HG02938 (cell line): ENCODE data around the gene AHR.
"Not testable (repeated sequence)": the region's sequence is repeated elsewhere in the genome, so short reads cannot be mapped to it uniquely, and the experiment has no call there.

Experiments
- ATAC-seq: cut with Tn5 transposase; IDR thresholded peaks from one replicate; pipeline ENCODE4 v1.9.1; 2021; ENCODE audit warnings: mild to moderate bottlenecking, moderate library complexity; ENCODE audit not compliant: unreplicated experiment

Gene AHR

DNA sequence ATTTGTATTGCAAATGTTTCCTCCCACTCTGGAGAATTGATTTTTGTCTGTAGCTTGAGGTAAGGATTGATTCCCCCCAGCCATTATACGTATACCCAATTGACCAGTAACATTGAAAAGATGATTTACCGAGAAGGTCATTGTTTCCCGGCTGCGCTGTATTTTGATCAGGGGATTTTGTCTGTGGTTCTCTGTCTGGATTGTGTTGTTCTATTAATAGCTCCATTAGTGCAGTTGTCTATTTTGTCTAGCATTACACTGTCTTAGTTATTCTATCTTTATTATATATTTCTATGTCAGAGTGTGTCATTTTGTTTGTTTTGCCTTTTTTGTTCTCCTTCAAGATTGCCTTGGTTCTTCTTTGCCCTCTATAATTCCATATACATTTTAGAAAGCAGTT, 37.7 kb downstream of the AHR start:
- ATAC-seq = no peak

DNA sequence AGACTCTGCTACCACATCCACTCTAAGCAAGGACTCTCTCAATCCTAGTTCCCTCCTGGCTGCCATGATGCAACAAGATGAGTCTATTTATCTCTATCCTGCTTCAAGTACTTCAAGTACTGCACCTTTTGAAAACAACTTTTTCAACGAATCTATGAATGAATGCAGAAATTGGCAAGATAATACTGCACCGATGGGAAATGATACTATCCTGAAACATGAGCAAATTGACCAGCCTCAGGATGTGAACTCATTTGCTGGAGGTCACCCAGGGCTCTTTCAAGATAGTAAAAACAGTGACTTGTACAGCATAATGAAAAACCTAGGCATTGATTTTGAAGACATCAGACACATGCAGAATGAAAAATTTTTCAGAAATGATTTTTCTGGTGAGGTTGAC, 40.7 kb downstream of the AHR start:
- ATAC-seq = no peak

DNA sequence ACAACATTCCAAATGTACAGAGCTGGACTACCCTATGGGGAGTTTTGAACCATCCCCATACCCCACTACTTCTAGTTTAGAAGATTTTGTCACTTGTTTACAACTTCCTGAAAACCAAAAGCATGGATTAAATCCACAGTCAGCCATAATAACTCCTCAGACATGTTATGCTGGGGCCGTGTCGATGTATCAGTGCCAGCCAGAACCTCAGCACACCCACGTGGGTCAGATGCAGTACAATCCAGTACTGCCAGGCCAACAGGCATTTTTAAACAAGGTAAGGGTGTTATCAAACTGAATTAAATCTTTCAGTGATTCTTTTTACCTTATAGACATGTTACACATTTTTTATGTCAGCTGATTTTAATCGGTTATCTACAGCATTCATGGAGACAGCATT, 41.5 kb downstream of the AHR start:
- no peak for ATAC-seq

GRCh38 chr7:17340655-17341054, 42.2 kb downstream of the AHR start:
- ATAC-seq = no peak

DNA sequence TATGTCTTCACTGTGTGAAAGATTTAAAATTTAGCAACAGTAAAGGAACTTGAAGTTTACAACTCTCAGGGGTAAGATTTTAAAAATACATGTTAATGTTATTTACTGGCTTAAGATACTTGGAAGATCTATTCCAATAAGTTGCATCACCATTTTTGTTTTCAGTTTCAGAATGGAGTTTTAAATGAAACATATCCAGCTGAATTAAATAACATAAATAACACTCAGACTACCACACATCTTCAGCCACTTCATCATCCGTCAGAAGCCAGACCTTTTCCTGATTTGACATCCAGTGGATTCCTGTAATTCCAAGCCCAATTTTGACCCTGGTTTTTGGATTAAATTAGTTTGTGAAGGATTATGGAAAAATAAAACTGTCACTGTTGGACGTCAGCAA, 44.3 kb downstream of the AHR start:
- ATAC-seq = no peak

DNA sequence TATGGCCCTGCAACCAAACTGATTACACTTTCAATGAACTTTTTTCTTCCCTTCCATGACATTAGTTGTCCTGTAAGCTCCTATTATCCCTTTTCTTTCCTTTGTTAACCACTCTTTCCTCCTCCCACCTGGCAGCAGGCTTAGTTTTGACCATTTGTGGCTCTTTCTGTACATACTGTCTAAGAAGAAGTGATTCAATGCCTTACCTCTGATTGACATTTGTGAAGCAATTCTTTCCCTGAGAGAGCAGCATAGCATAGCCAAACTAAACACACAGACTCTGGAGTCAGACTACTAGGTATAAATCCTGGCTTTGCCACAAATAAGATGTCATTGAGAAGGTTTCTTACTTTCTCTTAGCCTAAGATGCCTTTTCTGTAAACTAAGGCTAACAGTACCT, 48.9 kb downstream of the AHR start:
- no peak for ATAC-seq

DNA sequence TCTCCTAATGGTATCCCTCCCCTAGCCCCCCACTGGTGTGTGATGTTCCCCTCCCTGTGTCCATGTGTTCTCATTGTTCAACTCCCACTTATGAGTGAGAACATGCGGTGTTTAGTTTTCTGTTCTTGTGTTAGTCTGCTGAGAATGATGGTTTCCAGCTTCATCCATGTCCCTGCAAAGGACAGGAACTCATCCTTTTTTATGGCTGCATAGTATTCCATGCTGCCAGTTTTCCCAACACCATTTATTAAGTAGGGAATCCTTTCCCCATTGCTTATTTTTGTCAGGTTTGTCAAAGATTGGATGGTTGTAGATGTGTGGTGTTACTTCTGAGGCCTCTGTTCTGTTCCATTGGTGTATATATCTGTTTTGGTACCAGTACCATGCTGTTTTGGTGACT, 50.5 kb downstream of the AHR start:
- ATAC-seq = not testable (repeated sequence)

DNA sequence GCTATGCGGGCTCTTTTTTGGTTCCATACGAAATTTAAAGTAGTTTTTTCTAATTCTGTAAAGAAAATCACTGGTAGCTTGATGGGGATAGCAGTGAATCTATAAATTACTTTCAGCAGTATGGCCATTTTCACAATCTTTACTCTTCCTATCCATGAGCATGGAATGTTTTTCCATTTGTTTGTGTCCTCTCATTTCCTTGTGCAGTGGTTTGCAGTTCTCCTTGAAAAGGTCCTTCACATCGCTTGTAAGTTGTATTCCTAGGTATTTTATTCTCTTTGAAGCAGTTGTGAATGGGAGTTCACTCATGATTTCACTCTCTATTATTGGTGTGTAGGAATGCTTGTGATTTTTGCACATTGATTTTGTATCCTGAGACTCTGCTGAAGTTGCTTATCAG, 51.9 kb downstream of the AHR start:
- ATAC-seq = not testable (repeated sequence)

GRCh38 chr7:17353650-17354419, 55.4 kb downstream of the AHR start:
- not testable (repeated sequence) for ATAC-seq

DNA sequence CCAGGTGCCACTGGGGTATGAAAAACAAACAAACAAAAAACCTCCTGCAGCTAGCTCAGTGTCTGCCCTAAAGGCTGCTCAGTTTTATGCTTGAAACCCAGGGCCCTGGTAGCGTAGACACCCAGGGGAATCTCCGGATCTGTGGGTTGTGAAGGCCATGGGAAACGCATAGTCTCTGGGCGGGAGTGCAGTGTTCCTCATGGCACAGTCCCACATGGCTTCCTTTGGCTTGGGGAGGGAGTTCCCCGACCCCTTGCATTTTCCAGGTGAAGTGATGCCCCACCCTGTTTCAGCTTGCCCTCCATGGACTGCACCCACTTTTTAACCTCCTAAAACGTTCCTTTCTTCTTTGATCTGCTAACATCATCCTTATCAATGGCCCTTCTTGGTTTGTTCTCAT, 56.0 kb downstream of the AHR start:
- ATAC-seq = no peak

DNA sequence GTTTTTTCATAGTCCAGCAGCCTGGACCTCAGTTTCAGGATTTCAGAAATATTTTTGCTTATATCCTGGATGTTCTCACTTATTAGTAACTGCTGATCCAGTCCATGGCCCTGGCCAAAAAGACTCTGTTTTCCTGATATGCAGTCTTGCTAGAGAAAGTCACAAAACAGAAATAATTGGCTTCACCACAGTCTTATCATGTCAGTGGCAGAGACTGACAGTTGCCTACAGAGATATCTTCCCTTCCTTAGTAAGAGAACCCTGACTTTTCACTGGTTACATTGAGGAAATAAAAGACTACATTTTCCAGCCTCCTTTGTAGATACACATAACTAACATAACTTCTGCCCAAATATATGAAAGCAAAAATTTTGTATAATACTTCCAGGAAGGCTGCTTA, 56.6 kb downstream of the AHR start:
- ATAC-seq = no peak

- ATAC-seq = no peak
These were observed 59.5 kb downstream of the AHR start for GRCh38 chr7:17357952-17358351.

DNA sequence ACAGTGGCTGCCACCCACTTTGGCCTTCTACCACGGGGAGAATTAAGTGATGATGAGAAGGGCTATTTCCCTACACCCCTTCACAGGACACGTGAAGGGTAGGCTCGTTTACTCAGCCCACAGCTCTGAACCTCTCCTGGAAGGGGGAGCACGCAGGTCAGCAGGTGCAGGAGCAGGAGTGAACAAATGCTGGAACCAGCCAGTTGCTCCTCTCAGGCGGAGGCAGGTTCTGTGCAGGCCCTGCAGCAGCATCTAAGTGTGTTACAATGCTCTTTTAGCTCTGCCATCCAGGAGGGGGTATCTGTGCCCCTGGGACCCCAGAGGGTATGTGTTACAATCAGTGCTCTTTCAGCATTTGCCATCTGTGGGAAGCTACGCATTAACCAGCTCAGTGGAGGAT, 61.2 kb downstream of the AHR start:
- no peak for ATAC-seq

DNA sequence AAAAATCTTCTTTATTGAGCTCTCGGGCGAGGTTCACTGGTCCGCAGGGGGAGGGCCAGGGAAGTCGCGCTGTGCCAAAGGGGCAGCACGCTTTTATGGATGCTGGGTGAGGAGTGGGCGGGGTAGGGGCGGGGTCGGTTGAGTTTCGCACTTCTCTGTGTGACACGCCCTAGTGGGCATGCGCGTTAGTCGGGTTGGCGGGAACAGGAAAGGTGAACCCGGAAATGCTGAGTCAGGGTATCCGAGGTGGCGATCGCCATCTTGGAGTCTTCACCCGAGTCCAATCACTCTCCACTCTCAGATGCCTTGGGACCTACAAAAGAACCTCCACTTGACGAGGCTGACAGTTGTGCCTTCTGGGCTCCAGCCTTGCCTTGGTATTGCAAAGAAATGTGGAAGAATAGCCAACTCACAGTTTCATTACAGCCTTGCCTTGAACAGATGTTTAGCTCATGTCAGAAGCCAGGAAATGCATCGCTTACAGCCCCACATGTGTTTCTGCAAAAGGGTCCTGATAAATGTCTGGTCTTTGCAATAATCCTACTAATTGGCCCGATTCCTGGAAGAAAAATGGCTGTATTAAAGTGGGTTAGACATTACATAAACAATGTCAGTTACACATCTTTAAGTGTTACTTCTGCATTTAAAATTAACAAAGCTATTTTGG, 64.1 kb downstream of the AHR start:
- ATAC-seq = no peak

DNA sequence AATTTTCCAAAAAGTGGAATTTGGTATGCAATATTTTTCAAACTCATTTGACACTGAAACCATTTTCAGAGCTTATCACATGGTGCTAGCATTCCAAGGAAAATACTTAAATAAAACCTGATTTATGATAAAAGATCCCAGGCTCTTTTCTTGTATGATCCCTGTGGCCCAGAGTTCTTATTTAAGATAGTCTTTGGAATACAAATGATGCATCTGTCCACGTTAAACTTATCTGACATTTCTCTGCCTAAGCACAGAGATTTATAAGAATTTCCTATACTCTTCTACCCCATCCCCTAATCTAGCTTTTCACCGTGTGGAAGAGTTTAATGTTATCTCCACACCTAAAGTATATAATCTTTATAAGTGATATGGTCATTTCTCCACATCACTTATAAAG, 66.2 kb downstream of the AHR start:
- ATAC-seq = no peak

DNA sequence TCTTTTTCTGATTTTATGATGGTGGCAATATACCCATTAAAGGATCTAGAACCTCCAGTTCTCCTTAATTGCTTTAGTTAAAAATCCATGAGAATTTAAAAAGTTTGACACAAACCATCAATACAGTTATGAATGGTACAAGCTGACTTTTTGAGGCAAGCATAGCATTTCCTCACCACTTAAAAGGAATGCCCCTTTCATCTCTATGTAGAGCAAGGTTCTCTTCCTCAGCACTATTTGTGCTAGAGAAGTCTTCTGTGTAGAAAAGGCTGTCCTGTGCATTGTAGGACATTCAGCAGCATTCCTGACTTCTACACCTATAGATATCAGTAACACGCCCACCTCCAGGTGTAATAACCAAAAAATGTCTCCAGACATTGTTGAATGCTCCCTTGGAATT, 67.3 kb downstream of the AHR start:
- no peak for ATAC-seq

- no peak for ATAC-seq
These were observed 69.0 kb downstream of the AHR start for GRCh38 chr7:17367502-17367901.

DNA sequence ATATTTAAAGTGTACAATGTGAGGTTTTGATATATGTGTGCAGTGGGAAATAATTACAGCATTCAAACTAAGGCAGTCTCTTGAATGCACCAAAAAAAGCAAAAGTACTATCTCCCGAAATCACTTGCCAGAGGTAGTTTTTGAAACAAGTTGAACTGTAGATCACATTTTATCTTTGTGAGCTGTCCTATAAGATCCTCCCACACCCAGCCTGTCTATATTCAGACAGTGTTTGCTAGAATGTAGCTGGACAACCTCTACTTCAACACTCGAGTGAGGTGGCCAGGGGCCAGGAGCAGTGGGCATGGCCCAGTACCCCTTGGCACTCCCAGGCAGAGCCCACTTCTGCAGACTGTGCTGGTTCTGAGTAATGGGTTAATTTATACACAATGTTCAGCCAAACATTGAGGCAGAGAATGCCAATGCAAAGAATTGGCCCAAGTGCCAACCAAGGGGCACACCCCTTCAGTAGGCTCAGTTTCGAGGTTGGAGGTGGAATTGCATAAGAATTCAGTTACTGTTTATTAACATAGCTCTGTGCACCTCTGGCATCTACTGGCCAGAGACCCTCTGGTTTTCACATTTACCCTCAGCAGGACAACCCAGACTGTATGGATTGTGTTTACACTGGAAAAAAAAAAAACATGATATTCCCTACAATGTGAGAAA, 70.5 kb downstream of the AHR start:
- no peak for ATAC-seq

DNA sequence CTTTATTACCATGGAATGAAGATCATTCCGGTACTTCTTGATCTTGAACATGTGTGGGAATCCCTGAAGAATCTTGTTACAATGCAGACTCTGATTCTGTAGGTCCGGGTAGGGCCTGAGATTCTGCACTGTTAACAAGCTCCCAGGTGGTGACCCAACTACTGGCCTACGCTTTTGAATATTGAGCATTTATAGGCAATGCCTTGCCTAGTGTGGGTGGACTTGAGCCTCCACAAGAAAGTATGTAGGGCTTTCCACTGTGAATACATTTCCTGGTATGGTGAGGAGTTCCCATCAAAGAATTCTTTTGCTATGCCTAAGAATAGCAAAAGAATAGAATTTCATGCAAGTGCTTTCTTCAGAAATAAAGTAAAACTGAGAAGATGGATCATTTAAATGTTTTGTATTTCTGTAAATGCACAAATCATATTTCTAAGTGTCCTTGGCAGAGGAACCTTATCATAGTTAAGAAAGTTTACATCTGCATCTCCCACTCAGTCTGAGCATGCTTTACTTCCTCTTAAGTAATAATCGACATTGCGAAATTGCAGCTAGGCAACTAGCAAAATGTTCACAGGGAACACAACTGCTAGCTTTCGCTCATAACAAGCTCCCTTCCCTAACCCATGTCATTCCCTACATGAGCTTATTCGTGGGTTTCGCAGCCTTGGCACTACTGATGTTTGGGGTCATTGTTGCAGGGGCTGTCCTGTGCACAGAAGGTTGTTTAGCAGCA, 71.4 kb downstream of the AHR start:
- ATAC-seq = no peak

- ATAC-seq = no peak
These were observed 72.6 kb downstream of the AHR start for GRCh38 chr7:17370901-17371585.
